Loucy (cell line): ENCODE data around the gene ZNF665.

Source experiments
- EZH2phosphoT487 ChIP-seq: fragments of 200-600 bp; IDR thresholded peaks from 2 replicates; pipeline ENCODE4 v1.6.1; 2018; ENCODE audit warnings: antibody characterized with exemption, mild to moderate bottlenecking, moderate library complexity, borderline replicate concordance
- TF ChIP-seq, protein P1 (sequence below): fragments of 200-600 bp; sonication (generic); conservative IDR thresholded peaks from 2 replicates; pipeline ENCODE4 v1.5.1; 2014; ENCODE audit warnings: mild to moderate bottlenecking, antibody characterized with exemption, low read length

DNA sequence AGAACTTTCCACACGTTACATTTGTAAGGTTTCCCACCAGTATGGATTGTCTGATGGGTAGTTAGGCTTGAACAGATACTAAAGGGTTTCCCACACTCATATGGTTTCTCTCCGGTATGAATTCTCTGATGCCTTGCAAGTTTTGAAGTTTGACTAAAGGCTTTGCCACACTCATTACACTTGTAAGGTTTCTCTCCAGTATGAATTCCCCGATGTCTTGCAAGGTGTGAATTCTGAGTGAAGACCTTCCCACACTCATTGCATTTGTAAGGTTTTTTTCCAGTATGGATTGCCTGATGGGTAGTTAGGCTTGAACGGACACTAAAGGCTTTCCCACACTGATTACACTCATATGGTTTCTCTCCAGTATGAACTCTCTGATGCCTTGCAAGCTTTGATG lies 52.8 kb downstream of the ZNF665 start:
- TF ChIP-seq, protein P1, sequence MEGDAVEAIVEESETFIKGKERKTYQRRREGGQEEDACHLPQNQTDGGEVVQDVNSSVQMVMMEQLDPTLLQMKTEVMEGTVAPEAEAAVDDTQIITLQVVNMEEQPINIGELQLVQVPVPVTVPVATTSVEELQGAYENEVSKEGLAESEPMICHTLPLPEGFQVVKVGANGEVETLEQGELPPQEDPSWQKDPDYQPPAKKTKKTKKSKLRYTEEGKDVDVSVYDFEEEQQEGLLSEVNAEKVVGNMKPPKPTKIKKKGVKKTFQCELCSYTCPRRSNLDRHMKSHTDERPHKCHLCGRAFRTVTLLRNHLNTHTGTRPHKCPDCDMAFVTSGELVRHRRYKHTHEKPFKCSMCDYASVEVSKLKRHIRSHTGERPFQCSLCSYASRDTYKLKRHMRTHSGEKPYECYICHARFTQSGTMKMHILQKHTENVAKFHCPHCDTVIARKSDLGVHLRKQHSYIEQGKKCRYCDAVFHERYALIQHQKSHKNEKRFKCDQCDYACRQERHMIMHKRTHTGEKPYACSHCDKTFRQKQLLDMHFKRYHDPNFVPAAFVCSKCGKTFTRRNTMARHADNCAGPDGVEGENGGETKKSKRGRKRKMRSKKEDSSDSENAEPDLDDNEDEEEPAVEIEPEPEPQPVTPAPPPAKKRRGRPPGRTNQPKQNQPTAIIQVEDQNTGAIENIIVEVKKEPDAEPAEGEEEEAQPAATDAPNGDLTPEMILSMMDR = no peak
- TF ChIP-seq EZH2phosphoT487 = no peak
